Keratinocyte (primary cell): ENCODE data around the gene KASH5. TPM values are rescaled to one million over a fixed set of nuclear protein-coding genes. Genes with fewer than 3 reads are reported as not detected.

ENCODE experiments used
- DNase-seq: peaks from one replicate; pipeline ENCODE4 v3.0.0-alpha.2; 2011; ENCODE audit warnings: low read depth, missing footprints, low spot score
- FAIRE-seq: peaks from 2 replicates; lab custom pipeline; 2011; peaks lifted over from hg19 to GRCh38; lab: Jason Lieb, UNC
- H2AFZ ChIP-seq: 2 replicates; pipeline ENCODE4 v1.6.0; 2012; ENCODE audit warnings: low read length, control low read depth, inconsistent platforms; ENCODE audit not compliant: control insufficient read depth
- H3K27ac ChIP-seq: 2 replicates; pipeline ENCODE4 v1.5.1; 2011; ENCODE audit warnings: low read length; ENCODE audit not compliant: control insufficient read depth, insufficient read depth
- H3K27me3 ChIP-seq: 3 replicates; pipeline ENCODE4 v1.6.0; 2011; ENCODE audit warnings: low read length; ENCODE audit not compliant: control insufficient read depth, insufficient read depth; ENCODE audit errors: extremely low read depth
- H3K36me3 ChIP-seq, 2 experiments: 2 replicates in 1 of 2; 3 replicates in 1 of 2; pipeline ENCODE4 v1.5.1; 2011; ENCODE audit warnings: low read length in 2 of 2, mild to moderate bottlenecking in 1 of 2; ENCODE audit not compliant: control insufficient read depth in 2 of 2, insufficient read depth in 2 of 2; ENCODE audit errors: extremely low read depth in 1 of 2
- H3K4me1 ChIP-seq: 3 replicates; pipeline ENCODE4 v1.5.1; 2011; ENCODE audit warnings: low read length; ENCODE audit not compliant: control insufficient read depth, insufficient read depth; ENCODE audit errors: extremely low read depth
- H3K4me2 ChIP-seq: 3 replicates; pipeline ENCODE4 v1.6.0; 2011; ENCODE audit warnings: low read depth, low read length; ENCODE audit not compliant: control insufficient read depth, insufficient read depth; ENCODE audit errors: extremely low read depth
- H3K4me3 ChIP-seq, 3 experiments: fragments of 200-600 bp in 1 of 3; sonication (generic) in 1 of 3; 2 replicates in 2 of 3; 3 replicates in 1 of 3; pipeline ENCODE4 v1.5.1; 2011 to 2016; ENCODE audit warnings: low read length in 3 of 3, mild to moderate bottlenecking in 3 of 3, control low read depth in 2 of 3, inconsistent platforms in 1 of 3, low read depth in 1 of 3, mixed read lengths in 1 of 3, mixed run types in 1 of 3, moderate library complexity in 1 of 3; ENCODE audit not compliant: control insufficient read depth in 2 of 3, insufficient read depth in 2 of 3; ENCODE audit errors: extremely low read depth in 1 of 3
- H3K79me2 ChIP-seq: 2 replicates; pipeline ENCODE4 v1.6.0; 2012; ENCODE audit warnings: low read length; ENCODE audit not compliant: control insufficient read depth, insufficient read depth
- H3K9ac ChIP-seq: 3 replicates; pipeline ENCODE4 v1.6.0; 2011; ENCODE audit warnings: low read length; ENCODE audit not compliant: control insufficient read depth, insufficient read depth; ENCODE audit errors: extremely low read depth
- H3K9me1 ChIP-seq: 3 replicates; pipeline ENCODE4 v1.6.0; 2011; ENCODE audit warnings: low read length; ENCODE audit not compliant: control insufficient read depth, insufficient read depth; ENCODE audit errors: extremely low read depth
- H3K9me3 ChIP-seq: 2 replicates; pipeline ENCODE4 v1.5.1; 2012; ENCODE audit warnings: low read depth, low read length; ENCODE audit not compliant: control insufficient read depth
- H4K20me1 ChIP-seq: 3 replicates; pipeline ENCODE4 v1.6.0; 2011; ENCODE audit warnings: low read length; ENCODE audit not compliant: control insufficient read depth, insufficient read depth; ENCODE audit errors: extremely low read depth
- EZH2 ChIP-seq: IDR thresholded peaks from one replicate; pipeline ENCODE4 v1.6.1; 2012; ENCODE audit warnings: inconsistent platforms, mild to moderate bottlenecking, low read length, moderate library complexity
- dilution Hi-C: fragments of 300-500 bp; cut with MboI; formaldehyde crosslinking; loops from one replicate; pipeline ENCODE4 v1.7.0; 2020; ENCODE audit warnings: low sequenced_read_pairs; ENCODE audit not compliant: extremely low pct_ligation_motif_present
- polyA plus RNA-seq, 5 experiments: library from polyadenylated mRNA; depleted of rRNA in 3 of 5; stranded (reverse) in 3 of 5; stranded (forward) in 1 of 5; unstranded in 1 of 5; fragments of >200 nt; gene quantifications; 1 replicate in 1 of 5; 2 replicates in 3 of 5; 3 replicates in 1 of 5; pipeline versions ENCODE4 v1.2.1 to v1.2.3, GENCODE V29; 2011 to 2012; ENCODE audit warnings: missing spikeins in 2 of 5, low read depth in 1 of 5, low replicate concordance in 1 of 5
- TF ChIP-seq, protein P1 (sequence below), 3 experiments: IDR thresholded peaks in 1 of 3; conservative IDR thresholded peaks in 1 of 3; optimal IDR thresholded peaks in 1 of 3; 2 replicates in 2 of 3; 3 replicates in 1 of 3; pipeline versions ENCODE3 to v1.5.1; 2011; ENCODE audit warnings: low read length in 3 of 3, mild to moderate bottlenecking in 3 of 3, moderate library complexity in 2 of 3, control low read depth in 1 of 3, inconsistent platforms in 1 of 3; ENCODE audit not compliant: insufficient read depth in 2 of 3; ENCODE audit errors: extremely low read depth in 1 of 3

Gene KASH5
- polyA plus RNA-seq, 1 donor (not counting 4 experiments of a cell fraction or from before 2014, with no cell fraction given), result not detected

DNA sequence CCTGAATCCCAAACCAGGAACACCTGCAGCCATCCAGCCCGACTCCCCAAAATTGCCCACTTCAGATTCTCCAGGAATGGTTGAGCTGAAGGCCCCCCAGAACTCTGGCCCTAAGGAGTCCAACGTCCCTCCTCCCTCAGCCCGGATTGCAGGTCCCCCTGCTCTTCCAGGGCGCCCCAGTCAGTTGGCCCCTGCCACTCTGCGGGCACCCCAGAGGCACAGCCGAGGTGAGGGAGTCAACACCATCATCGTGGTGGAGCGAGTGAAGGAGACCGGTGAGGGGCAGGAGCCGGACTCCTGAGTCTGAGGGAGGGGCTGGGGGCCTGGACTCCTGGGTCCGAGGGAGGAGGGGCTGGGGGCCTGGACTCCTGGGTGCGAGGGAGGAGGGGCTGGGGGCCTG is 39.3 kb downstream of the KASH5 start:
- H2AFZ ChIP-seq, result no peak overlapping the region
- dilution Hi-C loops, result no loop called here
- H3K36me3 ChIP-seq, result no peaks in the 10 kb centered on the region
- no peaks in the 10 kb centered on the region for H3K79me2 ChIP-seq
- DNase-seq (no peak), FAIRE-seq (no peak)
- H3K4me2 ChIP-seq, result no peak overlapping the region
- no peak overlapping the region for H3K9ac ChIP-seq
- peaks cover 92% of the 10 kb centered on the region for H3K27me3 ChIP-seq
- H3K4me1 ChIP-seq, result peaks cover 7% of the 10 kb centered on the region
- no peaks in the 10 kb centered on the region for H4K20me1 ChIP-seq
- H3K27ac ChIP-seq, result no peak overlapping the region
- no peaks in the 10 kb centered on the region for H3K9me3 ChIP-seq
- TF ChIP-seq, protein P1, sequence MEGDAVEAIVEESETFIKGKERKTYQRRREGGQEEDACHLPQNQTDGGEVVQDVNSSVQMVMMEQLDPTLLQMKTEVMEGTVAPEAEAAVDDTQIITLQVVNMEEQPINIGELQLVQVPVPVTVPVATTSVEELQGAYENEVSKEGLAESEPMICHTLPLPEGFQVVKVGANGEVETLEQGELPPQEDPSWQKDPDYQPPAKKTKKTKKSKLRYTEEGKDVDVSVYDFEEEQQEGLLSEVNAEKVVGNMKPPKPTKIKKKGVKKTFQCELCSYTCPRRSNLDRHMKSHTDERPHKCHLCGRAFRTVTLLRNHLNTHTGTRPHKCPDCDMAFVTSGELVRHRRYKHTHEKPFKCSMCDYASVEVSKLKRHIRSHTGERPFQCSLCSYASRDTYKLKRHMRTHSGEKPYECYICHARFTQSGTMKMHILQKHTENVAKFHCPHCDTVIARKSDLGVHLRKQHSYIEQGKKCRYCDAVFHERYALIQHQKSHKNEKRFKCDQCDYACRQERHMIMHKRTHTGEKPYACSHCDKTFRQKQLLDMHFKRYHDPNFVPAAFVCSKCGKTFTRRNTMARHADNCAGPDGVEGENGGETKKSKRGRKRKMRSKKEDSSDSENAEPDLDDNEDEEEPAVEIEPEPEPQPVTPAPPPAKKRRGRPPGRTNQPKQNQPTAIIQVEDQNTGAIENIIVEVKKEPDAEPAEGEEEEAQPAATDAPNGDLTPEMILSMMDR (optimal IDR thresholded peaks at IDR 0.05 in 1 of 3, IDR thresholded peaks at IDR 0.05 in 1 of 3, conservative IDR thresholded peaks at IDR 0.05 in 1 of 3; ENCODE audit: extremely low read depth in 1 of 3, insufficient read depth in 2 of 3, low read length in 3 of 3), result no peak
- no peak for TF ChIP-seq EZH2
- H3K4me3 ChIP-seq, result no peak overlapping the region
- H3K9me1 ChIP-seq, result no peaks in the 10 kb centered on the region

DNA sequence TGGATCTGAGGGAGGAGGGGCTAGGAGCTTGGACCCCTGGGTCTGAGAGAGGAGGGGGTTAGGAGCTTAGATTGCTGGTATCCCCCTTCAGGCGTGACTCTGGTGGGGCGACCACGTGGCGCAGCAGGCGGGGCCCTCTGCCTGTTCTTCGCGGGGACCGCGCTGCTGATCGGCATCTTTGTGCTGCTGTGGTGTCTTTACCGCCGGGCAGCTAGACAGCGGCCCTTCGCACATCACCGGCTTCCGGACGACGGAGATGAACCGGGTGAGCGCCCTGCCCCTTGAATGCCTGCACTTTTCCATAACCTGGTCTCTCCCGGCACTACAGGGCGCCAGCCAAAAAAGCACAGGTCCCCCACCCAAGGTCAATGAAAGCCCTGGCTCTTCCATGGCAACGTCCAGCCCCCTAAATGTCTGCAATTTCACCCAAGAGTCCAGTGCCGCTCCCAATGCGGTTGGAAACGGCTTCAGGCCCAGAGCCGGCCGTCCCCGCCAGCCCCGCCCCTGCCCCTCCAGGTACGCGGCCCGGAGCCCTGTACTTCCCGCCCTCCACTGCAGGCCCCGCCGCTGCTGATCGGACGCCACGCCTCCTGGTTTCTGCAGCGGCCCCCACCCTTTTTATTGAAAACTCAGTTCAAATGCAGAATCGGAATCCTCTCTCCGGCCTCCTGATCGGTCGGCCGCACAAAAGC is 40.0 kb downstream of the KASH5 start:
- TF ChIP-seq, protein P1 (optimal IDR thresholded peaks at IDR 0.05 in 1 of 3, IDR thresholded peaks at IDR 0.05 in 1 of 3, conservative IDR thresholded peaks at IDR 0.05 in 1 of 3; ENCODE audit: extremely low read depth in 1 of 3, insufficient read depth in 2 of 3, low read length in 3 of 3), result no peak
- TF ChIP-seq EZH2, result peak; percentile 23
- H3K27me3 ChIP-seq, result peaks cover 92% of the 10 kb centered on the region
- no peak for FAIRE-seq
- peak overlapping the region; percentile 83 for H3K4me2 ChIP-seq
- H4K20me1 ChIP-seq, result no peaks in the 10 kb centered on the region
- H3K4me1 ChIP-seq, result peaks cover 7% of the 10 kb centered on the region
- H3K36me3 ChIP-seq, result no peaks in the 10 kb centered on the region
- H3K79me2 ChIP-seq, result no peaks in the 10 kb centered on the region
- DNase-seq, result no peak
- no peak overlapping the region for H3K9ac ChIP-seq
- H3K9me3 ChIP-seq, result no peaks in the 10 kb centered on the region
- dilution Hi-C loops, result no loop called here
- no peaks in the 10 kb centered on the region for H3K9me1 ChIP-seq
- H3K4me3 ChIP-seq, result peak overlapping the region in 2 of 3 experiments; percentile 13 to 29
- no peak overlapping the region for H3K27ac ChIP-seq
- H2AFZ ChIP-seq, result peak overlapping the region; percentile 63
